Measurements from ENCODE around the gene TXNL4B. TPM values are rescaled to one million over a fixed set of nuclear protein-coding genes. Genes with fewer than 3 reads are reported as not detected.

The TXNL4B gene
- total RNA-seq = 10 to 100 TPM; 18.3 to 20.1 TPM

DNA sequence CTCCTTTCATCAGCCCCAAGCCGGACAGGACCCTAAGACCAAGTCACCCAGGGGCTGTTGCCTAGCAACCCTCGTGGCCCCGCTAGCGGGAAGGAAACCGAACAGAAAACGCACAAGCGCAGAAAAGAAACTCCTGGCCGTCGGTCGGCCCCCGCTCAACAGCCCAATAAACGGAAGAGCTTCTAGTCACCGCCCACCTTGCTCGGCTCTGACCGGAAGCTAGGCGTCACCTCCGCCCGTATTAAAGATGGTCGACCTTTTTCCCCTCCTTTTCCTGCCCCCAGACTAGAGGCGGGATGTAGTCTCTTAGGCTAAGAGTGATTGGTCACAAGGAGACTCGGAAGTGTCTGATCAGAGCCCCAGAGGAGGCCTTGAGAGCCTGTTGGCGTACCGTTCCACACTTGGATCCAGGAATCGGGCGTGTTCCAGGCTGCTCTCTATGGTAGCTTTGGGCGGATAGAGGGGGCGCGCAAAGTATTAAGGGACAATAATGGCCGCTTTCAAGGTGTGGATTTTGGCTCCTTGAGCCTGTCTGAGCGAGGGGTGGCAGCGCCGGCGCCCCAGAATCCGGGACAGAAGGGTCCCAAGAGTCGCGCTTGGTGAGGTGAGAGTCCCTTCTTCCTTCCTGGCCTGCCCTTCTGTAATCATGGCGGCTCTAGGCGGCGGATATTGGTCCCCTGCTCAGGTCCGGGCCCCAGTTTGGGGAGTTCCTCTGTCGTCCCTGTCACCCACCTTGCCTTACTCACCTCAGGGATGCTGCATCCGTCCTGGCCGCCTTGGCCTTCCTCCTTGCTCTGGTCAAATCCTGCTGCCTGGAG is at the start of gene TXNL4B, which contains the start of gene DHX38:
Gene TXNL4B (minus strand): TSS at position 173 of the 818 bp plus-strand sequence. CDS start 2,871 bp downstream, outside the sequence.
Gene DHX38 (plus strand): TSS at position 400 of the 818 bp plus-strand sequence. CDS start 2,311 bp downstream, outside the sequence.
- ChIA-PET CTCF (interaction anchor here (0.6 to 2.0 kb wide), 4 partner anchors 27 to 220 kb away, joined by 3 to 7 read pairs (median 4); no protein-coding TSS in a partner anchor), POLR2A (interaction anchor here (0.5 to 1.3 kb wide), 6 partner anchors 9 to 1658 kb away, joined by 3 to 8 read pairs (median 4); partner anchors contain the start of gene IST1)
- Mint-ChIP-seq H3K4me3 (peak within 1 kb of the TSS; percentile 96), H3K4me1 (ENCODE audit: low read depth) (peaks cover 33% of the 10 kb centered on the region), H3K27ac (peak within 1 kb of the TSS; percentile 94), H3K9me3 (no peaks in the 10 kb centered on the region), H3K27me3 (no peaks in the 10 kb centered on the region), H3K36me3 (peaks cover 25% of the 10 kb centered on the region)
- intact Hi-C loops (cut with micrococcal nuclease) = loop anchor here (1.0 to 5.0 kb wide), 8 partner anchors 25 to 611 kb away; partner anchors contain the start of genes AP1G1, DHODH, IST1 and PHLPP2
- peak; percentile 96 for DNase-seq

DNA sequence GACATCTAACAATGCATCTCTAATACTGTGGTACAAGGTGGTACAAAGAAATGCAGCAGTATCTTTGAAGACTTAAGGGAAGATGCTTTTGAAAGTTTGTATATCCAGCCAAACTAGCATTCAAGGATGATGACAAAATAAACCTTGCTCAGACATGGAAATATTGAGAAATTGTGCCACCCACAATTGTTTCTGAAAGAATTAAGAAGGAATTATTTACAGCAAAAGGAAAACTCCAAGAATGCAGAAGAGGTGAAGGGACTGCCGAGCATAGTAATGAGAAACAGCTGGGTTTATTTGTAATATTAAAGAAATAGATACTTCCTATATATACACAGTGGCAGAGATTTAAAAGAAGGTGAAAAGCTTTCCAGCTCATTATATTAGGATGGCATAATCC is 49.1 kb upstream of the TXNL4B start:
- Mint-ChIP-seq H3K27ac (no peak overlapping the region), H3K4me3 (no peak overlapping the region), H3K9me3 (peaks cover 5% of the 10 kb centered on the region), H3K36me3 (no peaks in the 10 kb centered on the region), H3K27me3 (peaks cover 3% of the 10 kb centered on the region), H3K4me1 (ENCODE audit: low read depth) (no peaks in the 10 kb centered on the region)
- intact Hi-C loops (cut with micrococcal nuclease) = no loop called here
- no peak for DNase-seq
- ChIA-PET CTCF (no interaction called here), POLR2A (no interaction called here)

DNA sequence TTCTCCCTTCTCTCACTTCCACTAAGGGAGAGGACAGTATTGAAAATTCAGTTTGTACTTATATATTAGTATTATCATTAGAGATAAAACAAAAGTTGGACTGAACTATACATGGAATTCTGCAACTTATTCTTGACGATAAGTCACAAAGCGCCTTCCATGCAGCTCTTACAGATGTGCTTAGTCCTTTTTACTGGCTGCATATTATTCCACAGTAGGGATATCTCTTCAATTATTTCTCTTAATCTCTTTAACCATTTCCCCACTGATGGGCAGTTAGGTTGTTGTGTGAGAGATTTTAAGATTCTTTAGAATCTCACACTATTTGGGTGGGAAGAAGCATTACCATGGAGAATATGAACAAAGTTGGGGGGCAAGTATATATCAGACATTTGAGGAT is 46.5 kb upstream of the TXNL4B start:
- H3K4me1 Mint-ChIP-seq (ENCODE audit: low read depth) = no peaks in the 10 kb centered on the region
- no peak overlapping the region for H3K27ac Mint-ChIP-seq
- no peak for DNase-seq
- ChIA-PET POLR2A (no interaction called here), CTCF (no interaction called here)
- intact Hi-C loops (cut with micrococcal nuclease) = no loop called here
- H3K27me3 Mint-ChIP-seq = peaks cover 3% of the 10 kb centered on the region
- no peak overlapping the region for H3K4me3 Mint-ChIP-seq
- H3K9me3 Mint-ChIP-seq = no peaks in the 10 kb centered on the region
- no peaks in the 10 kb centered on the region for H3K36me3 Mint-ChIP-seq

DNA sequence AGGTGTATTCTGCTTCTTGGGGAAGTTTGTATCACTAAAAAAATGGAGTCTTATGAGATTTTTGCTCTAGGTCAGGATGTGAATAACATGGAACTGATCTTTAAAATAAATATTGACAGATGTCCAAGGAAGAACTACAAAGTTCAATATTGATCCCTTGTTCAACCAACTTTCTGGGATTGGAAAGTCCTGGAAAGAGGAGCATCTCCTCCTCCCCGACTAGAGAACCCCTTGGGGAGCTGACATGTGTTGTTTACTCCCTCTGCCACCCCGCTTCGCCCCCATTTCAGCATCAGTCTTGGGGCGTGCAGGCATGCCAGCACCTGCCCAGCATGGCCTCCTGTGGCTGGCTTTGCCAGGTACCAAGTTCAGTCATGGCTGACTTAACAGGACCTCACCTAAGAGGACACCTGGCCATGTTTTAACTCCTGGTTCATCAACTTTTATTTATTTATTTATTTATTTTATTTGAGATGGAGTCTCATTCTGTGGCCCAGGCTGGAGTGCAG is 44.7 kb upstream of the TXNL4B start:
- ChIA-PET CTCF (no interaction called here), POLR2A (no interaction called here)
- peaks cover 2% of the 10 kb centered on the region for H3K27me3 Mint-ChIP-seq

DNA sequence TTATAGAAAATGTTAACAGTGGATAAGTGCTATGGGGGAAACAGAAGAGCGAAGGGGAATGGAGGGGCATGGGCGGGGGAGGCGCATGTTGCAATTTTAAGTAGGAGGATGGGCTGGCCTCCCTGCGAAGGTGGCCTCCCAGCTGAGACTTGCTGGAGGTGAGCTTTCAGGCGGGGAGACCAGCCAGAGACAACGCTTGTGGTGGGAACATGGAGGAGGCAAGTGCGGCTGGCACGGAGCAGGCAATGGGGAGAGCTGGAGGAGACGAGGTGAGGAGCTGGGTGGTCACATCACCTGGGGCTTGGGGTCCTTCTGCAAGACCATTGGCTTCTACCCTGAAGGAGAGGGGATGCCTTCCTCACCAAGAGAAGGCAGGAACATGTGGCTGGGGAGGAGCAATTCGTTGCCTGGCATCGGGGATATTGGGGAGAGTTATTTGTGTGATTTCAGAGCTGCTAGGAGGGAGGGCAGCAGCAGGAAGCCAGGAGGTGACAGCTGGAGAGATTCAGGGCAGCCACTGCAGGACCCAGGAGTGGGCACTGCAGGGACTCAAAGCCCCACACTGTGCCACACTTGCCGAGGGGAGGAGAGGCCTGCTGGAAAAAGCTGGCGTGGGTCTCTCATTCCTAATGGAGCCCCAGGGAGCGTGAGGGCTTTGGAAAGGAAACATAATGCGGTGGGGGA is 44.1 kb upstream of the TXNL4B start:
- H3K4me3 Mint-ChIP-seq = no peak overlapping the region
- no peak overlapping the region for H3K27ac Mint-ChIP-seq
- intact Hi-C loops (cut with micrococcal nuclease) = no loop called here
- no peaks in the 10 kb centered on the region for H3K9me3 Mint-ChIP-seq
- no peak for DNase-seq
- H3K4me1 Mint-ChIP-seq (ENCODE audit: low read depth) = no peaks in the 10 kb centered on the region
- H3K36me3 Mint-ChIP-seq = no peaks in the 10 kb centered on the region
- ChIA-PET CTCF (no interaction called here), POLR2A (no interaction called here)
- H3K27me3 Mint-ChIP-seq = peaks cover 2% of the 10 kb centered on the region

More for the DNA sequence above, 44.7 kb upstream of the TXNL4B start:
- no peaks in the 10 kb centered on the region for H3K4me1 Mint-ChIP-seq (ENCODE audit: low read depth)
- H3K4me3 Mint-ChIP-seq = no peak overlapping the region
- DNase-seq = no peak
- H3K27ac Mint-ChIP-seq = no peak overlapping the region
- intact Hi-C loops (cut with micrococcal nuclease) = no loop called here
- no peaks in the 10 kb centered on the region for H3K36me3 Mint-ChIP-seq
- H3K9me3 Mint-ChIP-seq = no peaks in the 10 kb centered on the region

DNA sequence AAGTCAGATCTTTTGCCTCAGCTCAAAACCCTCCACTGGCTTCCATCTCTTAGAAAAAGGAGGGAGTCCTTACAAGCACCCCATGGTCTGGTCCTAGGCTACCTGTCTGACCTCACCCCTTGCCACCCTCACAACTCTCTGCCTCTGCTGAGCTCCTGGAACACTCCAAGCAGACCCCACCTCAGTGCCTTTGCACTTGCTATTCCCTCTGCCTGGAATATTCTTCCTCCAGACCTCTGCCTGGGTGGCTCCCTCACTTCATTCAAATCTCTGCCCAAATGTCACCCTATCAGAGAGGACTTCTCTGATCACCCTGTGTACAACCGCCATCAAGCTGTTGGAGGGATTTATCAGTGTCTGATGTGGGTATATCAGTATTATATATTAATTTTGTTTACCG is 41.1 kb upstream of the TXNL4B start:
- CTCF ChIA-PET = interaction anchor here (1.4 kb wide), 1 partner anchor 10 kb away, joined by 9 read pairs; no protein-coding TSS in a partner anchor
- Mint-ChIP-seq H3K4me1 (ENCODE audit: low read depth) (no peaks in the 10 kb centered on the region), H3K27me3 (no peaks in the 10 kb centered on the region)

DNA sequence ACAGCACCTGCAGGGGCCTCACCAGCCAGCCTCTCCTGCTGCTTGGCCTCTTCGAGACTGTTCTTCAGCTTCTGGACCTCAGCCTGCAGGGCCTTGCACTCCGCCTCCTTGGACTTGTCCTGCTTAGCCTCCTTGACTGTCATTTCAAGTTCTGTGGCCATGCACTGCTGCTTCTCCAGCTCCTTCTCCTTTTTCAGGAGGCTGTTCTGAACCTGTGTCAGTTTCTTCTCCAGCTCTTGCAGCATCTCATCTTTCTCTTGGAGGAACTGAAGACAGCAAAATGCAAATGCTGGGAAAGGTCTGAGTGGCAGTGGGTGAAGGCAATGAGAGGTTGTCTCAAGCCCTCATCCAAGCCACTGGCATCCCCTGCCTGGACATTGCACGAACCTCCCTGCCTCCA is 39.3 kb upstream of the TXNL4B start:
- intact Hi-C loops (cut with micrococcal nuclease) = no loop called here
- Mint-ChIP-seq H3K4me3 (no peak overlapping the region), H3K4me1 (ENCODE audit: low read depth) (no peaks in the 10 kb centered on the region), H3K27ac (no peak overlapping the region), H3K27me3 (no peaks in the 10 kb centered on the region), H3K36me3 (no peaks in the 10 kb centered on the region), H3K9me3 (no peaks in the 10 kb centered on the region)
- POLR2A ChIA-PET = no interaction called here
- no peak for DNase-seq
- CTCF ChIA-PET = no interaction called here

More for the DNA sequence above, 41.1 kb upstream of the TXNL4B start:
- intact Hi-C loops (cut with micrococcal nuclease) = no loop called here
- no peak for DNase-seq
- no peaks in the 10 kb centered on the region for H3K36me3 Mint-ChIP-seq
- POLR2A ChIA-PET = no interaction called here
- no peaks in the 10 kb centered on the region for H3K9me3 Mint-ChIP-seq
- no peak overlapping the region for H3K4me3 Mint-ChIP-seq
- H3K27ac Mint-ChIP-seq = no peak overlapping the region

DNA sequence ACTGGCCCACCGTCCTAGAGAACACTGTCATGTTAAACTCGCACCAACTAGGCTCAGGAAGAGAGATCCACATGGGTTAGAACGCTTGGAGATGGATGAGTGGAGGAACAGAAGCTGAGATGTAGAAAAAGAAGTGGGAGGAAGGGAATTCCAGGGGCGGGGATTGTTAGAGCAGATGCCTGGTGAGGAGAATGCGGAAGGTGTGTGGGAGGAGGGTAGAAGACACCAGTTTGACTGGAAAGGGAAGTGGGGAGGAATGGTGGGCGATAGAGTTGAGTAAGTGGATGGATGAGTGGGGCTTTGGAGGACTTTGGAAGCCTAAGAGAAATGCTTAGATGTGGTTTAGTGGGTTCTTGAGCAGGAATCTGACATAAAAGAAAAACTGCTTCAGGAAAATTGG is 37.6 kb upstream of the TXNL4B start:
- no peak overlapping the region for H3K27ac Mint-ChIP-seq
- no peak overlapping the region for H3K4me3 Mint-ChIP-seq
- H3K27me3 Mint-ChIP-seq = no peaks in the 10 kb centered on the region
- no peaks in the 10 kb centered on the region for H3K9me3 Mint-ChIP-seq
- H3K36me3 Mint-ChIP-seq = no peaks in the 10 kb centered on the region
- DNase-seq = no peak
- ChIA-PET CTCF (no interaction called here), POLR2A (no interaction called here)
- intact Hi-C loops (cut with micrococcal nuclease) = no loop called here
- H3K4me1 Mint-ChIP-seq (ENCODE audit: low read depth) = no peaks in the 10 kb centered on the region

DNA sequence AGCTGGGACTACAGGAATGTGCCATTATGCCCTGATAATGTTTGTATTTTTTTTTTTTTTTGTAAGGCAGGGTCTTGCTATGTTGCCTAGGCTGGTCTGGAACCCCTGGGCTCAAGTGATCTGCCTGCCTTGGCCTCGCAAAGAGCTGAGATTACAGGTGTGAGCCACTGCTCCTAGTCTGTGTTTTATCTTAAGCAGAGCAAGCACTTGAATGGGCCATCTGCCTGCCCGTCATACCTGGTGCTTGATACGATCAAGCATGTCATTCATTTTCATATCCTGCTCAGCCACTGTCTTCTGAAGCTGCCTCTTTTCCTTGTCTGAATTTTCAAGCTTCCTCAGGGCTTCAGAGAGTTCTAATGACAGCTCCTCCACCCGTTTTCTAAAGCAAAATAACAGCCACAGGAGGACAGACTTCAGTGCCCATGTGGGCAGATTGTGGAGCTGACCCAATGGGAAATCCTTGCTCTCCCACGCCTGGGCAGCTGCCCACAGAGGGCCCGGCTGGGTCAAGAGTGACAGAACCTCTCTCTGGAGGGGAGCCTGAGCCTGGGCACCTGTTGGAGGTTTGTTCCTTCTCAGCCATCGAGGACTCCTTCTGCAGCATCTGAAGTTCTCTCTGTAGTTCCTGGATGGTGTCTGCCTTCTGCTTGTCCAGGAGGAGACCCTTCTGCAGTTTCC is 36.7 kb upstream of the TXNL4B start:
- H3K9me3 Mint-ChIP-seq = no peaks in the 10 kb centered on the region
- ChIA-PET CTCF (no interaction called here), POLR2A (interaction anchor here (0.6 kb wide), 1 partner anchor 235 kb away, joined by 4 read pairs; the partner anchor contains the start of gene IST1)
- H3K4me1 Mint-ChIP-seq (ENCODE audit: low read depth) = no peaks in the 10 kb centered on the region
- H3K4me3 Mint-ChIP-seq = no peak overlapping the region
- H3K27ac Mint-ChIP-seq = no peak overlapping the region
- H3K36me3 Mint-ChIP-seq = no peaks in the 10 kb centered on the region
- intact Hi-C loops (cut with micrococcal nuclease) = no loop called here
- H3K27me3 Mint-ChIP-seq = no peaks in the 10 kb centered on the region
- DNase-seq = no peak

DNA sequence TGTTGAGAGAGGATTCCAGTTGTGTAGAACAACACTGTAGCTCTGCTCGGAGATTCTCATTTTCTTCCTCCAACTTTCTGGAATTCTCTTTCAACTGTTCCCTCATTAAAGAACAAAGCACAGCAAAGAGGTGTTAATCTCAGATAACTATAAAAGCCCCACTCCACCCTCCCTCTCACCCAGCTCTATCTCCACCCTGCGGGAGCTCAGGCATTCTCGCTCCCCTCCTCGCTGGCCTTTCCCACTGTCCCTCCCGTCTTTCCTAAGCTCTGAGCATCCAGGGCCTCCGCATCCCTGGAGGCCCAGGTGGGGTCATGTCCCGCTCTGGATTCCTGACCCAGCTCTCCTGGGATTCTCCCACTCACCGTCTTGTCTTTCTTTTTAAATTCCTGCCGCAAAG is 35.3 kb upstream of the TXNL4B start:
- intact Hi-C loops (cut with micrococcal nuclease) = no loop called here

DNA sequence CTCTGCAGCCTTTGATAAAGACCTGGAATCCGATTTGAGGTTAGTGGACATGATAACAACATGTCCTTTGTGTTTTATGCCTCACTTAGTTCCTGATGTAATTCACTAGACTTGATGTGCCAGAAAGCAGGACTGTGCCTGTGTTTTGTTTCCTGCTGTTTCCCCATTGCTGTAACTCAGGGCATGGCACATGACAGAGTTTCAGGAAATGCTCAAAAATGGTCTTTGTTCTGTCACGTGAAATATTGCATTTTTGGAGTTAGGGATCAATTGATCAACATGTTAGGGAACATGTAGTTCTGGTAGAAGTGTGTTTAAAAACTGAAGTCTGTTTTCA is 33.0 kb upstream of the TXNL4B start:
- no peaks in the 10 kb centered on the region for H3K9me3 Mint-ChIP-seq
- no peaks in the 10 kb centered on the region for H3K36me3 Mint-ChIP-seq
- ChIA-PET POLR2A (no interaction called here), CTCF (no interaction called here)
- DNase-seq = no peak
- no peak overlapping the region for H3K27ac Mint-ChIP-seq
- no peaks in the 10 kb centered on the region for H3K4me1 Mint-ChIP-seq (ENCODE audit: low read depth)
- H3K27me3 Mint-ChIP-seq = no peaks in the 10 kb centered on the region
- intact Hi-C loops (cut with micrococcal nuclease) = no loop called here
- H3K4me3 Mint-ChIP-seq = no peak overlapping the region

More for the DNA sequence above, 35.3 kb upstream of the TXNL4B start:
- POLR2A ChIA-PET = no interaction called here
- H3K9me3 Mint-ChIP-seq = no peaks in the 10 kb centered on the region
- no peak for DNase-seq
- no peak overlapping the region for H3K27ac Mint-ChIP-seq
- no peaks in the 10 kb centered on the region for H3K4me1 Mint-ChIP-seq (ENCODE audit: low read depth)
- H3K27me3 Mint-ChIP-seq = no peaks in the 10 kb centered on the region
- CTCF ChIA-PET = interaction anchor here (0.7 to 1.6 kb wide), 3 partner anchors 44 to 338 kb away, joined by 3 to 5 read pairs (median 3); no protein-coding TSS in a partner anchor
- H3K4me3 Mint-ChIP-seq = no peak overlapping the region
- no peaks in the 10 kb centered on the region for H3K36me3 Mint-ChIP-seq

All from activated CD4-positive, alpha-beta memory T cell treated with anti-CD3 and anti-CD28 coated beads for 36 hours (primary cell).